COR-L47 (cell line): ENCODE measurements around the gene RBFOX2.
"Not testable (repeated sequence)": the region's sequence is repeated elsewhere in the genome, so short reads cannot be mapped to it uniquely, and the experiment has no call there.

ENCODE experiments used
- DNase-seq: peaks from one replicate; lab custom pipeline; 2025; lab: John Stamatoyannopoulos, UW

RBFOX2 gene

DNA sequence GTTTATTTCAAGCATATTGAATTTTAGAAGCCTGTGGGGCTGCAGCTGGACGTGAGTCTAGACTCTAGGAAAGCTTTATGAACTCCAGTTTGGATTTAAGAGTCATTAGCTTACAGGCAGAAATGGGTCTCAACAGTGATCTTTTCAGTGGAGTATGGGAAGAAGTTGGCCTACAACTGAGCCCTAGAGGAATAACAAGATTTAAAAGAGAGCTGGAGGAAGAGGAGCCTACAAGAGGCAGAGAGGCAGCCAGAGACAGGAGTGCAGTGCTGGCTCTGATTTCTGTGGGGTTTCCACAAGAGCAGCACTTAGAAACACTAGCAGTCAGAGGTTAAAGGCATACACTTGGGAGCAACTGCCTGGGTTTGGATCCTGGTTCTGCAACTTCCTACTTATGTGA lies 293.1 kb downstream of the RBFOX2 start:
- no peak for DNase-seq

DNA sequence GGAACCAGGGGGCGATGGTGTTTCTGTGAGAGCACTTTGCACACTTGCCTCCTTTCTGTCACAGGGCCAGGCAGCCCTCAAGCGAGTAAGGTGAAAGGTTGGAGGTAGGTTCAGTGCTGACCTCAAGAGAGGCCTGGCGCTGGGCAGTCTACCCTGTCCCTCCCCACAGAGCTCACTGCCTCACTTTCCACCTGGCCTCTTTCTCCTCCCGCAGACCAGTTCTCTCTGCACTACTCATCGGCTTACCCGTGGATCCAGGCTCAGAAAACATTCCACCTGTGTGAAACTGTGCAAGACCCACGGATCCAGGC lies 294.2 kb downstream of the RBFOX2 start:
- DNase-seq = no peak

DNA sequence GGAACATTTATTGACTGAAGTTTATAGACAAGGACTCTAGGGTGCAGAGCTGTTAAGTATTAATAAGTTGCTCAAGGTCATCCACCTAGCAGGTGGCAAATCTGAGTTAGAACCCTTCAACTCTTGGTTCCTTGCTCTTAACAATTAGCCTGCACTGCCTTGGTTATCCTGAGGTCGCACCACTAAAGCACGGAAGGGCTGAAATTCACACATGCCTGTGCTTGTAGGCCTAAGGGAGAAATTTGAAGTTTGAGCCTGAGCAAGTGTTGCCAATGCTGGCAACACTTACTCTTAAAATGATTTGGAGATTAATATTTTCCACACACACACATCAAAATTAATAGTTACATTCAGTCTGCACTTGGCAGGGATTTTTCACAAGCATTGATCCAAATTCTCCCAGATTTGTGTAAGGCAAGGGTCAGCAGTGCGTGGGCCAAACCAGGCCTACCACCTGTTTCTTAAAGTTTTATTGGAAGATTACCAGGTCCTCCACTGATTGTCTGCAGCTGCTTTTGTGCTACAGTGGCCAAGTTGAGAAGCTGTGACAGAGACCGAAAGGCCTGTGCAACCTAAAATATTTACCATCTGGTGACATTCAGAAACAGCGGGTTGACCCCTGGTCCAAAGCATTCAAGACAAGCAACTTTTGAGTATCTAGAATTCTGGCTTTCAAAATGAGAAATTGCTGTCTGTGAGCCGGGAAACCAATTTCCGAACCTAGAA lies 294.7 kb downstream of the RBFOX2 start:
- no peak for DNase-seq

DNA sequence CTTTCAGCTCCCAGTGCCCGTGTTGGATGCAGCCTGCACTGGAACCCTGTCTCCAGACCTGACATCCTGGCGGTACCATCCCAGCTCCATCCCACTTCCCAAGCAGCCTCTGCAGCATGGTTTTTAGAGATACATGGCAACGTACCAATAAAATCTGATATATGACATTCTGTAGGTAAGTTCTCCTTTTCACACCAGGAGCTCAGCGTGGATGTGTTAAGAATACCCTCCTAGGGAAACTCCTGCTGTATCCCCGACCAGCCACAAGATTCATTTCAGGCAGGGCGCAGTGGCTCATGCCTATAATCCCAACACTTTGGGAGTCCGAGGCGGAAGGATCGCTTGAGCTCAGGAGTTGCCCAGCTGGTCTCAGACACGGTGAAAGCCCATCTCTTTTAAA lies 295.6 kb downstream of the RBFOX2 start:
- DNase-seq = no peak

DNA sequence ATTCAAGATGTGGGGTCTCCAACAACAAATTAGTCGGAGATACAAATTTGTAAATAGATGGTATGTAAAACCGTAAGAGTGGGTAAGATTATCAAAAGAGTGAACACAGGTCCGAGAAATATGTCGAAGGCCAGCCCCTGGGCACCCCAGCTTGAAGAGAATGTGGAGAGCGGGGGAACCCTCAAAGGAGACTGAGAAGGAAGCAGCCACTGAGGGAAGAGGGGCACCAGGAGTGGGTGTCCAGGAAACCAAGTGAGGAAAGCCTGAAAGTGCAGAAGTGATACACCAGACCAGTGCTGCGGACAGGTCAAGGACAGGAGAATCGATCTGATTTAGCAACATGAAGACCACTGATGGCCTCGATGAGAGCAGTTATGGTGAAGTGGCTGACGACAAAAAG lies 296.5 kb downstream of the RBFOX2 start:
- no peak for DNase-seq

DNA sequence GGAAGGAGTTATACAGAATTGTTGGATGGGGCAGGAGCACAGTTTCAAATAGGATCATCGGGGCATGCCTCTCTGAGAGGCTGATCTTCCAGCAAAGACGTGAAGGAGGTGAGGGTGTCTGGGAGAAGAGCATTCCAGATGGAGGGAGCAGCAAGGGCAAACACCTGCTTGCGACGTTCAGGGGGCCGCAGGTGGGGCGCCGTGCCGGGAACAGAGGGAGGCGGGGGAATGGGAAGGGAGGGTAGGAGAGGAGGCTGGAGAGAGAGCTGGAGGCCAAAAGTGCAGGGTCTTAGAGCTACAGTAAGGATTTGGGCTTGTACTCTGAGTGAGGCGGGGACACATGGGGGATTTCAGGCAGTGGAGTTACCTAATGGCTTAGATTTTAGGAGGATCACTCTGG lies 297.3 kb downstream of the RBFOX2 start:
- DNase-seq = no peak

DNA sequence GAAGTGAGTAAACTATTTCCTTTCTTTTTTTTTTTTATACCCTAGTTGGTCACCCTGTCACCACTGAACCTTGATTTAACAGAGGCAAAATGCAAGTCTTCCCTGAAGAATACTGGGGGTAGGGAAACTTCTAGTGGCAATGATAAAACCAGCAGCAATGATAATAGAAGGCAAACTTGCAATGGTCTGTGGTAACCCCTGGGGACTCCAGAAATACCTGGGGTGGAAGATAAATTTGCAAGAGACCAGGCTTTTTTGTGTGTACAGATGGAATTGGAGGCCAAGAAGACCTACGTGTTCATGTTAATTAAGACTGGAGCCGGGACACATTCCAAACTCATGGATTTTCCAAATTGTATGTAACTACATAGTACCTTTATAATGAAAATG lies 299.3 kb downstream of the RBFOX2 start:
- no peak for DNase-seq

DNA sequence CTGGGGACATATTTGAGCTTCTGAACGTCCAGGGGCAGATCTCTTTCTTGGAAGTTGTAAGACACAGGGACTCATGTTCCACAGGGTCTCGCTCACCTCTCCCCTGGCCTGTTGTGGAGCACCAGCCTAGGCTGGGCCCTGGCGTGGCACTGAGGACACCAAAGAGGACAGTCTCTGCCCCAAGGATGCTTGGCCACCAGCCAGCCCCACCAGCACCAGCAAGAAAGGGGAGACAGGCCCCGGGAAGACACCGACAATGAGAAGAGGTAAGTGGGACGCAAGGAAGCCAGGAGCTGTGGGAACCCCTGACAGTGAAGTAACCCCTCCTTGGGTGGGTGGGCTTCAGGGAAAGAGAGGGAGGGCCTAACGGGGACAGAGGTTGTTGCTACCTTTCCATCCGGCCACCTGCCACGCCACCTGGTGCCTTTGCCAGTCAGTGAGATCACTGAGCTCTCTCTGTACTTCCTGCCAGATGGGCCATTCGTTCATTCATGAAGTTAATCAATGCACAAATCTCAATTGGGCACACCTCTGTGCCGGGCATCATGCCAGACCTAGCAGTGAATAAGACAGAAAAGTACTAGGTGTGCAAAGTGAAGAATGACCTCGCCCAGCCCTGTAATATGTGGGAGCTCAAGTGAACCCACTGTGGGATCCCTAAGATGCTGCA lies 299.9 kb downstream of the RBFOX2 start:
- DNase-seq = peak; percentile 79

DNA sequence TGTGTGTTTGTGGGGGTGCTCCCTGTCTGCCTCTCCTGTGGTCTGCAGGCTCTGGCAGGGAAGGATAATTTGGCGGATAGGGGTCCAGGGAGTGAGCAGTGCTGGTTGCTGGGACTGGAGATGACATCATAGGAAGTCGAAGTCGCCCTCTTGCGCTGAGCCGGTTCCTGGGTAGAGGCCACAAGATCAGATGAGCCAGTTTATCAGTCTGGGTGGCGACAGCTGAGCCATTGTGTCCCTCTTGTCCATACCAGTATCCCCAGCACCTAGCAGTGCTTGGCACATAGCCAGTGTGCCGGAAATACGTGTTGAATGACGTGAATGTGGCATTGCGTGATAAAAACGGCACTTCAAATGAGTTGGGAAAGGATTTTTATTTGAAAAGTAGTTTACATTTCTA lies 301.2 kb downstream of the RBFOX2 start:
- DNase-seq = no peak

DNA sequence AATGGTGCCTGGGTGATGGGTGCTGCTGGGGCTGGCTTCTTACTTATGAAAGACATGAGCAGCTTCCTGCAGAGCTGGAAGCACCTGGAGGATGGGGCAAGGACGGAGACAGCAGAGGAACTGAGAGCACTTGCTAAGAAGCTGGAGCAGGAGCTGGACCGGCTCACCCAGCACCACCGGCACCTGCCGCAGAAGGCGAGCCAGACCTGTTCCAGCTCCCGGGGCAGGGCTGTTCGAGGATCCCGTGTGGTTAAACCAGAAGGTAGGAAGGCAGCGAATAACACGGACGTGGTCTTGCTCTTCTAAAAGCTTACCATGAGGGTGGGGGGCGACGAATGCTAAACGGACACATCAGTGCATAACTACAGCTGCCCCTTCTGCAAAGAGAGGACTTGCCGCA lies 301.7 kb downstream of the RBFOX2 start:
- no peak for DNase-seq

DNA sequence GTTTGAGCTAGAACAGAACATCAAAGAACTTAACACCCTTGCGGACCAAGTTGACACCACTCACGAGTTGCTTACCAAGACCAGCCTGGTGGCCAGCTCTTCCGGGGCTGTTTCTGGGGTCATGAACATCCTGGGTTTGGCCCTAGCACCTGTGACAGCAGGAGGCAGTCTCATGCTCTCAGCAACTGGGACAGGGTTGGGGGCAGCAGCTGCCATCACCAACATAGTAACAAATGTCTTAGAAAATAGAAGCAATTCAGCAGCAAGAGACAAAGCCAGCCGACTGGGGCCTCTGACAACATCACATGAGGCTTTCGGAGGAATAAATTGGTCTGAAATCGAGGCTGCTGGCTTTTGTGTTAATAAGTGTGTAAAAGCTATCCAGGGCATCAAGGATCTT lies 302.2 kb downstream of the RBFOX2 start:
- DNase-seq = no peak

DNA sequence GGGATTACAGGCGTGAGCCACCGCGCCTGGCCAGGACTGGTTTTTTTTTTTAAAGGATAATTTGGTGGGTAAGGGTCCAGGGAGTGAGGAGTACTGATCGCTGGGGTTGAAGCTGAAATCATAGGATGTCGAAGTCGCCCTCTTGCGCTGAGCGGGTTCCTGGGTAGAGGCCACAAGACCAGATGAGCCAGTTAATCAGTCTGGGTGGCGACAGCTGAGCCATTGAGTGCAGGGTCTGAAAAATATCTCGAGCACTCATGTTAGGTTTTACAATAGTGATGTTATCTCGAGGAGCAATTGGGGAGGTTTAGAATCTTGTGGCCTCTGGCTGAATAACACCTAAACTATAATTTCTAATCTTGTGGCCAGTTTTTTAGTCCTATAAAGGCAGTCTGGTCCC lies 303.1 kb downstream of the RBFOX2 start:
- no peak for DNase-seq

DNA sequence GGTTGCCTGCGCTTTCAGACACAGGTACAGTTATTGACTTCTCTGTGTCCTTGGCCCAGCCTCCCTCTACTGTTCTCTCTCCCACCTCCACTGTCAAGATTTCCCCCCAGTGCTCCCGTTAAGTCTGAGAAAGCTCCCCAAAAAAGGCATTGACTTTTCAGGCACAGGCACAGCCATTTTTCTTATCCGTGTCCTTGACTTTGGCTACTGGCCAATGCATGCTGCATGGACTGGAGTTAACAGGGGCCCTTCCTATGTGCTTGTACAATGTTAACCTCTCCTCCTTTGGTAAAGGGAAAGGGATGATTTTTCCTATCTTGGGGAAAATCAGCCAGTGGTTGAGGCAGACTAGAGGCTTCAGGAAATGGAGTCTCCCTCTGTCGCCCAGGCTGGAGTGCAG lies 306.7 kb downstream of the RBFOX2 start:
- no peak for DNase-seq

DNA sequence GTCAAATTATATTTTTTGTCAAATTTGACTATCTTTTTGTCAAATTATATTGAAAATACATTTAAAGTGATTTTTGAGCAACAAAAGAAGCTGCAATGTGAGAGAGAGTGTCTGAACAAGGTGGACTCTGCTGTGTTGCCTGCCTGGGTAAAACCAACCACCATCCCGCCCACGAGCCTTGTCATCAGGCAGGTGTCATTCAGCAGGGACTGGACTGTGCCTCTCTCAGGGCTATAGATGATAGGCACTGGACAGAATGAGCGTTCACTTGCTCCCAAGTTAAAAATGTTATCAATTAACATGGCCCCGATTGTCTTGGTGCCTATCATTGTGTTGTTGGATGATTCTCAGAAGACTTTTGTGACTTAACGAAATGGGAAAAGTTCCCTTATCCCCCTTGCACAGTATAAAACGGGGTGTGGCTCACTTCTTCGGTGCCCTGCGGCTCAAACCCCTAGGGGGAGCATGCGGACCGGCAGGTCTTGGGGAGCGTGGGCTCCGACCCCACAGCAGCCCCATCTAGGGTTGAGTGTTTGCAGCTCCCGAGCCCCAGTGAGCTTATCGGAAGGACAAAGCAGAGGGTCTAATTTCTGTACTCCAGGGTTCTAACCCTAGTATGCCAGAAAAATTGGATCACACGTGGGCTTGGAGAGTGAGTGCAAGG lies 309.3 kb downstream of the RBFOX2 start:
- DNase-seq = no peak

DNA sequence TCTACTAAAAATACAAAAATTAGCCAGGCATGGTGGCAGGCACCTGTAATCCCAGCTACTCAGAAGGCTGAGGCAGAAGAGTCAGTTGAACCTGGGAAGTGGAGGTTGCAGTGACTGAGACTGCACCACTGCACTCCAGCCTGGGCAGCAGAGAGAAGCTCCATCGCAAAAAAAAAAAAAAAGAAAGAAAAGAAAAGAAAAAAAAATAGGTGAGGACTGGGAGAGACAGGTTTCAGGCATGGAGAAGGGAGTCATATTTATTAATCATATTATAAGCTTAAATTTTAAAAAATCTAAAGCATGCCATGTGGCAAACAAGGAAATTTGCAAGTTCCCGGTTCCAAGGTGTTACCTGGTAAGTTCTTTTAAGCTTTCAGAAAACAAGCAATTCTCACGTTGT lies 311.1 kb downstream of the RBFOX2 start, which contains the start of gene APOL5:
TSS of gene APOL5 (plus strand) at position 301 of the 400 bp plus-strand sequence. CDS start at position 301, 0 bp downstream.
- no peak for DNase-seq

DNA sequence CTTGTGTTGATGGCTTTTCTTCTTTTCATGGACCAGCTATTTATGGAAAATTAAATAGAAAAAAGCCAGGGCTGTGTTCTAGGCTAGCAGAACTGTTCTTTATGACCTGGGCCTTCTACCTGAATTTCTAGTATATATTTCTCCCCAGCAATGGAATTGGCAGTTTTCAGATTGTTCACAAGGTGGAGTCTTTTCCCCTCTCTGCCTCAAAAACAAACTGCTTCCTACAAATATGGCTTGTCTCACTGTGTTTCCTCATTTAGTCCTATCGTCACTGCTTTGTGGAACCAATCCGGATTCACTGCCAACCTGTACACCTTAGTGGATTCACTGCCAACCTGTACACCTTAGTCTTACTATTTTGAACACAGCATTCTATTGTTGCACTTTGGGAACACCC lies 316.0 kb downstream of the RBFOX2 start:
- DNase-seq = no peak

DNA sequence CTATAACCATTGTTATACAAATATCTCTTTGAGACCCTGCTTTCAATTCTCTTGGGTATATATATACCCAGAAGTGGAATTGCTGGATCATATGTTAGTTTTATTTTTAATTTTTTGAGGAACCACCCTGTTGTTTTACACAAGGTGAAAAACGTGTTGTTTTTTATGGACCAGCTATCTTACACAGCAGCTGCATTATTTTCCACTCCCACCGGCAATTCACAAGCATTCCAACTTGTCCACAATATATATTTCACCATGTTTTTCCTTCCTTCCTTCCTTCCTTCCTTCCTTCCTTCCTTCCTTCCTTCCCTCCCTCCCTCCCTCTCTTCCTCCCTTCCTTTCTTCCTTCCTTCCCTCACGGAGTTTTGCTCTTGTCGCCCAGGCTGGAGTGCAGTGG lies 317.3 kb downstream of the RBFOX2 start:
- no peak for DNase-seq

DNA sequence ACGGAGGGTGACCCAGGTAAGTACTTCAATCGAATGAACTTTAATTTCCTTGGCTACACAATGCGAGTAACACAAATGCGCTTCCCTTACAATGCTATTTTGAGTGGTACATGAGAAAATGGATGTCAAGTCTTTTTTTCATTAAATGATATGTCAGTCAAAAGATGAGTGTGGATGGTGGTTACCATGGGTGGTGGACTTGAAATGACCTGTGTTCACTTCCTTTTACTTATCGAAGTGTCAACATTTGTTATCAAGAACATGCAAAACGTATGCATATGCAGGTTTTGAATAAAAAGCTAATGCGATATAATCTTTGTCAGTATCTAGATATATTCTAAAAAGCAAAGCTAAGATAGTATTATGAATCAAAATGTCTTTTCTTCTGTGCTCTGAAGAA lies 319.7 kb downstream of the RBFOX2 start:
- no peak for DNase-seq

DNA sequence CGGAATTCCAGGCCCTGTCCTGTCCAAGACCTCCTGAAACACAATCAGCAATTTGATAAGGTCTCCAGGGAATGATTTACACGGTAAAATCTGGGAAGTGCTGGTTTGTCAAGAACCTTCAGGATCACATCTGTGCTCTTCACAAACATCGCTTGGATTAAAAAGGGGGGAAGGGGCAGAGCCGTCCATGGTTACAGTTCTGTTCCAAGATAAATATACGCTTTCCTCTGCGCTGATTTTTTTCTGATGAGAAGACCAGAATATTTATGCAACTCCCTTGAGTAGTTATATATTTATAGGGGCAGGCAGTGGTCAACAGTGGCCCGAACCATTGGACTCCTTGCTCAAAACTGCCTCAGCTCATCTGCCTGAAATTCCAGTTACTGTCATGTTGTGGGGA lies 320.2 kb downstream of the RBFOX2 start:
- no peak for DNase-seq

DNA sequence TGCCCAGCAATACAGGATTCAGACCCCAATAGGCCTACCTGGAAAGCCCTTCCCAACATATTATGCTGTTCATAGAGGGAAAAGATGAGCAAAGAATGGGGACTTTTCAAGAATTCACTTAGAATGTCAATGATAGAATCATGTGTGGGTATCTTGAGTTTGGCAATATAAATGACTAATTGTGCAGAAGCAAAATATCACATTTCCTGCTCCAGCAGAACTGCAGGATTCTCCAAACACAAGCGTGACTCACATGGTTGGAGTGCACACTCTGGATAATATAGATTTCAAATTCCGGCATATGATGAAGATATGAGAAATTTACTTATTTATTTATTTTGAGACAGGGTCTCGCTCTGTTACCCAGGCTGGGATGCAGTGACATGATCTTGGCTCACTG lies 323.5 kb downstream of the RBFOX2 start:
- DNase-seq = no peak

DNA sequence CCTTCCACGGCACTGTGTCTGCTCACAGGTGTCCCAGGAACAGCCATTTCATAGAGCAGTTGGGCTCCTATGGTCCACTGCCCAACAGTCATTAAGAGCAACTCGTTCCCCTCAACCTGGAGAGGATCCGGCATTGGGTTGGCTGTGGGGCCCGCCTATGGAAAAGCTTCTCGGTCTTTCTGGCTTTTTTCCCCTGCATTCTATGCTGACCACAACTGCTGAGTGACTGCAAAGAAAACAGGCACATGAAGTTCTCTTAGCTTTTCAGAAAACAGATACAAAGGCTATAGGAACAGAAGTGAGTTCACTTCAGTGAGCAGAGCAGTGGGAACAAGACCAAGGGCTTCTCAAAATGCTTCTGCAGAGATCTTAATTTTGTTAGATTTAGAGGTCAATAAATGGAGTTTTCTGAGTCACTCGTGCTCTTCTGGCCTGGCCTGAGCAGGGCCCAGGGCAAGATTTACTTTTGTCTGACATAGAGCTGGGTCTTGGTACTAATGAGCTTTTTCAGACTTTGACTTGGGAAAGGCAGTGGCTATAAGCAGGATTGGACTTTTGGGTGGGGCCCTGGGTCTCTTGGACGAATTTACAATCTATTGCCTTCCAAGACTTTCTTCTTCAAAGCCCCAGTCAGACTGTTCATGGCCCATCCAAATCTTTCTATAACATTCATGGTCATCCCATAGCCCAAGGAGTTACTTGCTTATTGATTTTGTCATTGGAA lies 324.6 kb downstream of the RBFOX2 start:
- DNase-seq = no peak

DNA sequence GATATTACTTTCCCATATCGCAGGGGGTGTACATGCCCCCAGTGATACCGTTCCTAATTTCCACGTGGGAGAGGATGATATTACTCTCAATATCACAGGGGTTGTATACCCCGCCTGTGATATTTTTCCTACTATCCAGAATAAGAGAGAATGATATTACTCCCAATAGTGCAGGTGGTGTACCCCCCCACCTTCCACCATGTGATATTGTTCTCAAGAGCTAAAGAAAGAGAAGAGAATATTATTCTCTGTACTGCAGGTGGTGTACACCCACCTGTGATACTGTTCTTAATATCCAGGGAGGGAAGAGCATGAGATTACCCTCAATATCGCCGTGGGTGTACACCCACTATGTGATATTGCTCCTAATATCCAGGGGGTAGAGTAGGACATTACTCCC lies 328.8 kb downstream of the RBFOX2 start:
- DNase-seq = not testable (repeated sequence)

DNA sequence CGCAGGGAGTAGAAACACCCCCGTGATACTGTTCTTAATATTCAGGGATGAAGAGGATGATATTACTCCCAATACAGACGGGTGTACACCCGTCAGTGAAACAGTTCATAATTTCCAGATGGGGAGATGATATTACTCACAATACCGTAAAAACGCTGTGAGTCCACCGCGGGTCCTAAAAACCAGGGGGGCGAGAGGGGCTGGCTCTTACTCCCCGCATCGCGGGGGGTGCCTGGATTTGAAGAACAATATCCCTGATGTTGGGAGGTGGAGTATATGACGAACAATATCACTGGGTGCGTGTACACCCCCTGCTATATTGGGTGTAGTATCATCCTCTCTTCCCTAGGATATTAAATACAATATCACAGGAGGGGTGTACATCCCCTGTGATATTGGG lies 331.5 kb downstream of the RBFOX2 start:
- no peak for DNase-seq
